HG02973 (cell line): Measurements from ENCODE around the gene BMAL2.

Experiments used
- ATAC-seq: cut with Tn5 transposase; IDR thresholded peaks from one replicate; pipeline ENCODE4 v1.9.1; 2021; ENCODE audit warnings: moderate library complexity; ENCODE audit not compliant: unreplicated experiment

The BMAL2 gene

GRCh38 chr12:27332714-27333402 is at the start of gene BMAL2:
Gene BMAL2 (plus strand): TSS chr12:27332836. CDS start chr12:27333073, 237 bp downstream.
- ATAC-seq, result peak; percentile 30

GRCh38 chr12:27284021-27284420 is 48.6 kb upstream of the BMAL2 start:
- no peak for ATAC-seq

- ATAC-seq, result no peak
Observed at GRCh38 chr12:27284751-27285150, 47.9 kb upstream of the BMAL2 start.

GRCh38 chr12:27285403-27285802 is 47.2 kb upstream of the BMAL2 start:
- no peak for ATAC-seq

GRCh38 chr12:27289414-27289813 is 43.2 kb upstream of the BMAL2 start:
- ATAC-seq, result no peak

- no peak for ATAC-seq
Observed at GRCh38 chr12:27290501-27291168, 42.0 kb upstream of the BMAL2 start.

GRCh38 chr12:27291862-27292261 is 40.8 kb upstream of the BMAL2 start:
- no peak for ATAC-seq

- ATAC-seq, result no peak
Observed at GRCh38 chr12:27292718-27293117, 39.9 kb upstream of the BMAL2 start.

GRCh38 chr12:27293463-27293862 is 39.2 kb upstream of the BMAL2 start:
- ATAC-seq, result no peak

- ATAC-seq, result no peak
Observed at GRCh38 chr12:27296674-27297073, 36.0 kb upstream of the BMAL2 start.

GRCh38 chr12:27297566-27297965 is 35.1 kb upstream of the BMAL2 start:
- no peak for ATAC-seq

GRCh38 chr12:27299102-27299501 is 33.5 kb upstream of the BMAL2 start:
- no peak for ATAC-seq

- ATAC-seq, result no peak
Observed at GRCh38 chr12:27300226-27300625, 32.4 kb upstream of the BMAL2 start.

- ATAC-seq, result no peak
Observed at GRCh38 chr12:27303139-27304111, 29.2 kb upstream of the BMAL2 start.

- no peak for ATAC-seq
Observed at GRCh38 chr12:27304856-27305255, 27.8 kb upstream of the BMAL2 start.

GRCh38 chr12:27305673-27306456 is 26.8 kb upstream of the BMAL2 start:
- ATAC-seq, result no peak

- peak; percentile 70 for ATAC-seq
Observed at GRCh38 chr12:27309293-27309994, 23.2 kb upstream of the BMAL2 start.

GRCh38 chr12:27309995-27310315 is 22.7 kb upstream of the BMAL2 start:
- ATAC-seq, result no peak

GRCh38 chr12:27316947-27317346 is 15.7 kb upstream of the BMAL2 start:
- ATAC-seq, result no peak

- ATAC-seq, result no peak
Observed at GRCh38 chr12:27319409-27319808, 13.2 kb upstream of the BMAL2 start.
